Activated naive CD8-positive, alpha-beta T cell treated with anti-CD3 and anti-CD28 coated beads, Interleukin-2, amount 50 U/mL, for 24 hours (primary cell): Measurements from ENCODE around the gene RPL10L.

Experiments
- ATAC-seq: fragments of 150-1000 bp; cut with Tn5 transposase; one replicate; pipeline ENCODE4 v1.10.0; 2021
- DNase-seq: peaks from one replicate; pipeline ENCODE4 v3.0.0; 2021
- H3K27ac Mint-ChIP-seq: one replicate; pipeline ENCODE4 v1.8.0; 2021; ENCODE audit warnings: mild to moderate bottlenecking, mixed read lengths
- H3K27me3 Mint-ChIP-seq: one replicate; pipeline ENCODE4 v1.8.0; 2021; ENCODE audit warnings: mixed read lengths
- H3K36me3 Mint-ChIP-seq: one replicate; pipeline ENCODE4 v1.8.0; 2021; ENCODE audit warnings: low read depth, mixed read lengths
- H3K4me1 Mint-ChIP-seq: one replicate; pipeline ENCODE4 v1.8.0; 2021; ENCODE audit warnings: mixed read lengths
- H3K4me3 Mint-ChIP-seq: one replicate; pipeline ENCODE4 v1.8.0; 2021; ENCODE audit warnings: mild to moderate bottlenecking, moderate library complexity, mixed read lengths
- H3K9me3 Mint-ChIP-seq: one replicate; pipeline ENCODE4 v1.8.0; 2021; ENCODE audit warnings: mixed read lengths

RPL10L gene

GRCh38 chr14:46651526-46652144, at the start of gene RPL10L:
RPL10L (minus strand) TSS chr14:46651781; CDS start chr14:46651736, 45 bp downstream.
- Mint-ChIP-seq H3K9me3 (peaks cover 8% of the 10 kb centered on the region), H3K36me3 (no peaks in the 10 kb centered on the region), H3K27ac (no peak within 1 kb of the TSS), H3K4me1 (no peaks in the 10 kb centered on the region), H3K27me3 (no peaks in the 10 kb centered on the region), H3K4me3 (no peak within 1 kb of the TSS)
- DNase-seq (no peak), ATAC-seq (no peak)

DNA sequence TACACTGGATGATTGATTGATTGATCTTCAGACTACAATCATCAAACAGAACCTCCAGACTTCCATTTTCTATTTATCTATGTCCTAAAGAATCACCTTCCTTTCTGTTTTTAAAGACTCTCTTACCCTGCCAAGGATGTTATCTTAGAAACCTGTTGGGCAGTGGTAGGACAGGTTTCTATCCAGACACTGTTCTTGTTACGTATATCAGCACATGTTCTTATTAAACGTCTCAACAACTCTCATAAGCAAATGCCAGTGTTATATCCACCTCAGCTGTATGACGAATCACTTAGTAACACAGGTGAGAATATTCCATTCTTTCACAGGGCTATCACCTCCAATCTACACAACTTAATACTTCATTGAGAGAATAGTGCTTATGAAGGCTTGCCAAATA, 40.2 kb upstream of the RPL10L start:
- Mint-ChIP-seq H3K4me1 (no peaks in the 10 kb centered on the region), H3K4me3 (no peak overlapping the region), H3K27ac (no peak overlapping the region), H3K9me3 (peaks cover 9% of the 10 kb centered on the region), H3K36me3 (no peaks in the 10 kb centered on the region), H3K27me3 (no peaks in the 10 kb centered on the region)
- DNase-seq (no peak), ATAC-seq (no peak)

- no peak for ATAC-seq
- Mint-ChIP-seq H3K9me3 (peaks cover 17% of the 10 kb centered on the region), H3K4me1 (no peaks in the 10 kb centered on the region), H3K27ac (no peak overlapping the region), H3K36me3 (no peaks in the 10 kb centered on the region), H3K27me3 (no peaks in the 10 kb centered on the region), H3K4me3 (no peak overlapping the region)
- no peak for DNase-seq
Observed at GRCh38 chr14:46686652-46687051, 35.1 kb upstream of the RPL10L start.

- Mint-ChIP-seq H3K36me3 (no peaks in the 10 kb centered on the region), H3K4me1 (no peaks in the 10 kb centered on the region), H3K27ac (no peak overlapping the region), H3K4me3 (no peak overlapping the region), H3K9me3 (peaks cover 14% of the 10 kb centered on the region), H3K27me3 (no peaks in the 10 kb centered on the region)
- ATAC-seq (no peak), DNase-seq (no peak)
Observed at GRCh38 chr14:46672128-46672527, 20.5 kb upstream of the RPL10L start.

- ATAC-seq: no peak
- no peak for DNase-seq
- Mint-ChIP-seq H3K27ac (no peak overlapping the region), H3K9me3 (peaks cover 14% of the 10 kb centered on the region), H3K36me3 (no peaks in the 10 kb centered on the region), H3K4me3 (no peak overlapping the region), H3K27me3 (no peaks in the 10 kb centered on the region), H3K4me1 (no peaks in the 10 kb centered on the region)
Observed at GRCh38 chr14:46663382-46663781, 11.8 kb upstream of the RPL10L start.

DNA sequence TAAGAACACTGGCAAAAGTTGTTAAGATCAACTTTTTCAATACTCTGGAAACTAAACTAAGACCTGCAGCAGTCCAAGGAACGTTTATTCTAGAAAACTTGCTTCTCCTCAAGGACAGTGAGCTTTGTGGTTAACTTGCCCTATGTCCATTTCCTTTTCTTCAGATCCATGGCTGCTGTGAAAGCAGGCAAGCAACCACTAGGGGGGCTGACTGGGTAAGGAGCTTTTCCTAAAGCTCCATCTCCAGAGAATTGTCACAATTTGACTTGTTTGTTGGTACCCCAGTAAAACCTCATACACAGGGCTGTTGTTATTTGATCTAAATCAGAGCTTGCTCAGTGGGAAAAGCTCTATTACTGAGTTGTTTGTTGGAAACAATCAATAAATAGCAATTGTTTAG, 10.1 kb upstream of the RPL10L start:
- Mint-ChIP-seq H3K9me3 (peaks cover 14% of the 10 kb centered on the region), H3K36me3 (no peaks in the 10 kb centered on the region)
- ATAC-seq: no peak

DNA sequence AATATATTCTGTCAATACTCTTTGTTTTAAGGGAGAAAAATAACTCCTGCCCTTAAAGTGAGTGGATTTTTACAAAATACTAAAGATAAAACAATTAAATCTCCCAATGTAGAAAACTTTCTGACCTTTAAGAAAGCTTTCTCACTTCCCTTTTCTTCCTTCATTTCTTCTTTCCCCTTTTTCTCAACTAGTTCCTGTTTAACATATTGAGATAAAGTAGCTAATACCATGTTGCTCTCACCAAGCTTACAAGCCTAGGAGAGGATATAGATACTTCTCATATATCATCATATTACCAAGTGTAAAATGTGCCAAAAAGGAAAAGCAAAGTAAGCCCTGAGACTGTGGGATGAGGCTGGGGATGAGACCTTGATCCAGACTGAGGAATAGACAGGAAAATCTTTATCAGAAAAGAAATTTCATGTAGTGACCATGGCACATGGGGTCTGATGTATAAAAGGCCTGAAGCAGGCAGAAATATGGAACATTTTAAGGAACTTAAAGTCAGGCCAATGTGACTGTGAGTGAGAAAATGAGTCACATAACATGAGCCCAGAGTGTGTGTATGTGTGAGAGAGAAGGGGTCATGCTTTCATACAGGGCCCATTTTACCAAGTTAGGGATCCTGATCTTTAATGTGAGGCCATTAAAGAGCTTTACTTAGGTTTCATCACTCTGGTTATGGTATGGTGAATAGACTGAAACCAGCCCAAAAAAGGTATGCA, 1.6 kb upstream of the RPL10L start:
- no peak for DNase-seq
- H3K27me3 Mint-ChIP-seq: no peaks in the 10 kb centered on the region
- H3K36me3 Mint-ChIP-seq: no peaks in the 10 kb centered on the region
- peaks cover 8% of the 10 kb centered on the region for H3K9me3 Mint-ChIP-seq
- no peak overlapping the region for H3K4me3 Mint-ChIP-seq
- no peak for ATAC-seq
- H3K27ac Mint-ChIP-seq: no peak overlapping the region
- no peaks in the 10 kb centered on the region for H3K4me1 Mint-ChIP-seq

More for the DNA sequence above, 10.1 kb upstream of the RPL10L start:
- DNase-seq: no peak
- Mint-ChIP-seq H3K4me3 (no peak overlapping the region), H3K27me3 (no peaks in the 10 kb centered on the region), H3K4me1 (no peaks in the 10 kb centered on the region), H3K27ac (no peak overlapping the region)

DNA sequence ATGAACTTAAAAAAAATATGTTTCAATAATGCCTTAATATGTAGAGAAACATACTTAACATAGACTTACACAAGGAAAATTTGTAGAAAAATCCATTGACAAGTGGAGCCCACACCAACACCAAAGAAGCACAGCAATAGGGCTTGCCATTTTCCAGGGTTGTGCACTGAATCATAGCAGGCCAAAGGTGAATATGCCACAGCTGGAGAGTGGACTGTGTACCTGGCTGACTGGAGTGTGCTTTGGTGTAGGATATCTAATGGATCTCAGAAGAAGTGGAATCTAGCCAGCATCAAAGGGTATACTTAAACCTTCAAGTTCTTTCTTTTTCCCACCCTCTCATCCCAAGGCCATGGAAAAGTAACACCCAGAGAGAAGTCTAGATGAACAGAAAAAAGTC, 4.8 kb downstream of the RPL10L start:
- H3K4me3 Mint-ChIP-seq: no peak overlapping the region
- H3K36me3 Mint-ChIP-seq: no peaks in the 10 kb centered on the region
- H3K27me3 Mint-ChIP-seq: no peaks in the 10 kb centered on the region
- no peak for ATAC-seq
- no peaks in the 10 kb centered on the region for H3K4me1 Mint-ChIP-seq
- peaks cover 7% of the 10 kb centered on the region for H3K9me3 Mint-ChIP-seq
- H3K27ac Mint-ChIP-seq: no peak overlapping the region
- no peak for DNase-seq

DNA sequence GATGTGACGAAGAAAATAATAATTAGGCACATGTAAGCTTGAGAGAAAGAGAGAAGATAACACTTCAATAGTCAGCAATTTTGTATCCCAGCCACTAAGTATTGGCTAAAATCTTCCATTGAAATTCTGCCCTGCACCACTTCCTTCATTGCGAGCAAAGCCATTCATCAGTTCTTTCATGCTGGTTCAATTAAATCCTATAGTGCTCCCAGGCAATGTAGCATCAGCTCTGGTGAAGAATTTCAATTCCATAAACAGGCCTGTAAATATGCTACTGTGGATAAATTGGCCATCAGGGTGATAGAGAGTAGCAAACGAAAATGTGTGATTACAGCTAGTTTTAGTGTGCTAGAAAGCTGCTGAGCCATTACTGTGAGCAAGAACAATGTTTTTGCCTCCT, 24.7 kb downstream of the RPL10L start:
- no peaks in the 10 kb centered on the region for H3K27me3 Mint-ChIP-seq
- peaks cover 19% of the 10 kb centered on the region for H3K9me3 Mint-ChIP-seq
- H3K4me3 Mint-ChIP-seq: no peak overlapping the region
- ATAC-seq: no peak
- H3K27ac Mint-ChIP-seq: no peak overlapping the region
- no peaks in the 10 kb centered on the region for H3K36me3 Mint-ChIP-seq
- DNase-seq: no peak
- no peaks in the 10 kb centered on the region for H3K4me1 Mint-ChIP-seq
